Activated naive CD4-positive, alpha-beta T cell (primary cell): ENCODE measurements around the gene DSCAML1.

ENCODE experiments used
- DNase-seq, 4 experiments: peaks; one replicate each; lab custom pipeline; 2025; lab: John Stamatoyannopoulos, UW

DSCAML1 gene

DNA sequence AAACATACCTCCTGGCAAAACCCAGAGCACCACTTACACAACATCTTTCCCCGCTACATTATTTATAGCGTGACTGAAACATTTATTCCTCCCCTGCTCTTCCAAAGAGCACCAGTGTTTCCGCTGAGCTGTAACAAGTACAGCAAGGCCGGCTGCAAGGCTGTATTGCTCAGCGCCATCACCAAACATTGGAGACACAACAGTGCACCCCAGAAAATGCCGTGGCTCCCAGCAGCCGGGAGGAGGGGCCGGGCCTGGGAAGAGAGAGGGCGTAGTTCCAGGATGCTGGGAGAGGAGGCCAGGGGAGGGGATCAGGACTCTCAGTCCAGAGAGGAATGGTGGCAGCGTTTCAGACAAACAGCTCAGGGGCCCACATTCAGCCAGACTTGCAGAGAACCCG is 133.2 kb downstream of the DSCAML1 start:
- DNase-seq: no peak

- DNase-seq: no peak
Measured at GRCh38 chr11:117663414-117663813, 133.6 kb downstream of the DSCAML1 start.

DNA sequence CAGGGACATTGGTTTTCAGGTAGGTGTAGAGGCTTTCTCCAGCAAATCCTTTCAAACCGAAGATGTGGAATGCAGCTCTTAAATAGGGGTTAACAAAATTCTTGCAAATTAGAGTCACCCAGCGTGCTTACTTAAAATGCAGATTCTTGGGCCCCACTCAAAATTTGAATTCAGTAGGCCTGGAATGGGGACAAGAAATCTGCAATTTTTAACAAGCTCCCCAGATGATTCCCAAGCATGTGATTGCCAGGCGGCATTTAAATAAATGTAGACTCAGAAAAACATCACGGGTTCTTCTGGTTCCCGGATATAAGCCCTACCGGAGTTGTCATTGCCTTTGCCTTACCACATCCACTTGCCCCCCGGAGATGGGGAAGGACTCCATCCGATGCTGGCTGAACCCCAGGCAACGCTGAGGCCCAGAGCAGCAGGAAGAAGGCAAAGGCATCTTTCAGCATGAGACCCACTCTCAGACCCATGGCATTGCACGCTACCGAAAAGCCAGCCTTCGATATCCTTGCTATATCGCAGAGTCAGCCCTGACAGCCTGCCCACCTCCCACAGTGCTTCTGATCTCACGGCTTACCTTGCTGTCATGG is 134.2 kb downstream of the DSCAML1 start:
- no peak for DNase-seq

- no peak for DNase-seq
Measured at GRCh38 chr11:117662255-117662654, 134.8 kb downstream of the DSCAML1 start.

DNA sequence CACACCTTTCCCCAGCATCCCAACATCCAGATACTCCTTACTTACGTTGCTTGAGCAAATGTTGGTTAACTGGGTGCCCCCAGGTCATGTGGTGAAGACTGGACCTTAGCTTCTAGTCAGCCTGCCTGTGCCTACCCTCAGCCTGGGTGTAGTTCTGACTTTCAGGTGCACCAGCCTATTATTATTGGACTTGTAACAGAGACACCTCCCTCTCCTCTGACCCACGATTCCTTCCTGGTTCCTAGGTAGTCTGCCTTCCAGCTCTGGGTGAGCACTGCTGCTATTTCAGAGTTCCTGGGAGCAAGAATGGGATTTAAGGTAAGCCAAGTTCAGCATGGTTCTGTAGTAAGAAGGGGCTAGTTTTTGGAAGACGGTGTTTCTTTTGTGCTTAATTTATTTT is 138.2 kb downstream of the DSCAML1 start:
- no peak for DNase-seq

DNA sequence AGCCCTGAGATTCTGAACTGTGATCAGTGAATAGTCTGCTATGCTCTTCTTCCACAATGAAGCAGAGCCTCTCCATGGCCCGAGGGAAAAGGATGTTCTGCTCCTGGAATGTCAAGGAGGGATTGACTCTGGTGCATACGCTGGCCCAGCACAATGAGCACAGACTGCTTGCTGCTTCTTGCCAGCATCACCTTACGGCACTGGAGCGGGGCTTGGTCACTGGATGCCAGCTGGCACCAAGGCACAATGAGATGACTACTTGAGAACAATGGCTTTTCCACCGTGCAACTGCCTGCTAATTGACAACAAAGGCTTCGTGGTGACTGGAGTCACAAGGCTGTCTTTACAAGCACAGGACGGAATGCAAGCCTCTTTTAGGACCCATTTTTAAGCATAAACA is 139.2 kb downstream of the DSCAML1 start:
- DNase-seq: no peak

DNA sequence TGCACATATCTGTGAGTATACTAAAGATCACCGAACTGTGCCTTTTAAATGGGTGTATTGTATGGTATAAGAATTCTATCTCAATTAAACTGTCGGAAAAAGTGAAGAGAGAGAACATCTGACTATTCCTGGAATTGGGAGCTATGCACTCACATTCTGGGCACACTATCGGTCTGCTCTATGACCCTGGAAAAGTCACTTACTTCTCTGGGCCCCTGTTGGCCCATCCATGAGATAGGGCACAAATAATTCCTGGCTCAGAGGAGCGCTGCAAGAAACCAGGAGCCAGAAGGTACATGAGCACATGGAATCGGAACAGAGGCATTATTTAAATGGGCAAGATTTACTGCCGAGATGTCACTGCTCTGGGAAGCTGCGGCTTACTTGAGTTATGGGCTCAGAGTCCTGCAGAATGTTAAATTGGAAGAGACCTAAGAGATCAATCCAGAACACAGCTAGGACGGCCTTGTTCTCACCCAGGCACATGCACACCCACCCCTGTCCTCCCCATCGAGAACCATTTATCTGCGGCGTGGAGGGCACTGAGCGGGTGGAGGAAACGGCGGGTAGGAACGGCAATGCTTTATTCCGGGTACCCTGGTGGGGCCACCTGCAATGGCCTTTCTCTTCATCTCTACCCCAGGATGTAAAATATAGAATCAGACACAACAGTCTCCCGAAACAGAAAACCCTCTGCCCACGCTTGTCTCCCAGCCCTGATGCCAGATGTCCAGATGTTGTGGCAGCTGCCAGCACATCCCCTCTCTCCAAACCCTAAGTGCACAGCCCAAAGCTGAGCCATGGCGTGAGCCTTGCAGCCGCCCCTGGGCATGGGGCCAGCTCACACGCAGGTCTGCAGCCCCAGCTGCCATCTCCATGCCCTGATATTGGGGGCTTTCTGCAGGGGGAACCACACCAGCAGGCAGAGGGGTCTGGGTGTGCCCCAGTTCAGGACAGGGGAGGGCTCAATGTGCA is 142.4 kb downstream of the DSCAML1 start:
- no peak for DNase-seq

- DNase-seq: no peak
Measured at GRCh38 chr11:117652521-117652920, 144.5 kb downstream of the DSCAML1 start.

DNA sequence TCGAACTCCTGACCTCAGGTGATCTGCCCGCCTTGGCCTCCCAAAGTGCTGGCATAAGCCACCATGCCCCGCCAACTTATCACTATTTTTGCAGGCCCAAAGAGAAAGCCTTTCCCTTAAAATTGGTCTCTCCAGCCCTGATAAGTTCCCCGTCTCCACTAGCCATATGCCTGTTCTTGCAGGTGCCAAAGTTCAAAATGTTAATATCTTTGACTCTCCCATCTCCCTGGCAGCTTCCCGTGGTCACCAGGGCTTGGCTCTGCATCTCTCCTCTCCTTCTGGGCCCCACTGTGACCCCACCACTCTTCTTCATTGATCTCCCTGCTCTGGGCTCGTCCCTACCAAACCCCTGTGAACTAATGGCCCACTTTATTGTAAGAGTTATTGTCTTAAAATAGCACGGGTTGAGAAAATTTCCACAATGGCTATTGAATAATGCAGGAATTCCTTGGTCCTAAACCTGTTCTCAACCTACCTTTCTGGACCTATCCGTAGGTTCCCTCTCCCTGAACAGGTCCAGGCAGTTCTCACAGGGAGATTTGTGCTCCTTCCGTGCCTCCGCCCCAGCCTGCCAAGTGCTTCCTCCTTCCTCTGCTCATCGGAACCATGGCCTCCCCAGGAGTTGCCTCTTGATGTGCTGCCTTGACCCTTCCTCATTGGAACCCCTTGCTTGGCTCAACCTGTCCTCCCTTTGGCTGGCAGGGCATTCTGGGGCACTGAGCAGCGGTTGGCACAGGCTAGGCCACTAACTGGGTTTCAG is 147.5 kb downstream of the DSCAML1 start:
- no peak for DNase-seq

GRCh38 chr11:117647872-117648271 is 149.1 kb downstream of the DSCAML1 start:
- DNase-seq: no peak

DNA sequence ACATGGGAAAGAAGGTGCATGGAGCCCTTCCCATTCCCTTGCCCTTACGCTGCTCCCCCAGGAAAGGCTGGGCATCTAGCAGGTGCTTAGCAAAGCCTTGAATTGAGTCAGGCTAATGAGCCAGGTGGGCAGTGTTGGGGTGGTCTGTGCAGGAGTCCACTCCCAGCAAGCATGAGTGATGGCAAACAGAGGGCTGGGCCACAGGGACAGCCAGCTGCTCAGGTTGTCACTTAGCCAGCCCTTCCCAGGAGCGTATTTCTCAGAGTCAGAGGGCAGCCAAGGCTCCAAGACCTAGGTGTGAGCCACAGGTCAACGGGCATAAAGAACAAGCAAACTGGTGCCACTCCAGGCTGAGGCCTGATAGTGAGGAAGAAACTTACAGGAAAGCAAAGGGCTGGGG is 149.8 kb downstream of the DSCAML1 start:
- DNase-seq: no peak

DNA sequence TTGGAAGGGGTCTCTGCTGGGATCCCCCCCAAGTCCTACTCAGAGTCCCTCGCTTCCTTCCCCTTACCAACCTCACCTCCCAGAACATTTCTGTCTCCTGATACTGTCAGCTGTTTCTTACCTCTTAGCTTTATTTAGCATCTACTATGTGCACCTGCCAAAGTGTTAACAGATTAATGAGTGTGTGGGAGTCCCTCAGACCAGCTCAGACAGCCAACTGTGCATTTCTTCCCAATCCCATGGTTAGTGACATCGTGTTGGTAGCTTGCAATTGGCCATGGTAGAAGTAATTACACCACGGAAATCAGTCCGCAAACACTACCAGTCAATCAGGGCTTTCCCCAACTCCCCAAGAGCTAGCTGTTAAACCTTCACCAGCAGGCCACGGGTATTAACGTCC is 150.6 kb downstream of the DSCAML1 start:
- no peak for DNase-seq

- DNase-seq: no peak
Measured at GRCh38 chr11:117644403-117645155, 152.4 kb downstream of the DSCAML1 start.

DNA sequence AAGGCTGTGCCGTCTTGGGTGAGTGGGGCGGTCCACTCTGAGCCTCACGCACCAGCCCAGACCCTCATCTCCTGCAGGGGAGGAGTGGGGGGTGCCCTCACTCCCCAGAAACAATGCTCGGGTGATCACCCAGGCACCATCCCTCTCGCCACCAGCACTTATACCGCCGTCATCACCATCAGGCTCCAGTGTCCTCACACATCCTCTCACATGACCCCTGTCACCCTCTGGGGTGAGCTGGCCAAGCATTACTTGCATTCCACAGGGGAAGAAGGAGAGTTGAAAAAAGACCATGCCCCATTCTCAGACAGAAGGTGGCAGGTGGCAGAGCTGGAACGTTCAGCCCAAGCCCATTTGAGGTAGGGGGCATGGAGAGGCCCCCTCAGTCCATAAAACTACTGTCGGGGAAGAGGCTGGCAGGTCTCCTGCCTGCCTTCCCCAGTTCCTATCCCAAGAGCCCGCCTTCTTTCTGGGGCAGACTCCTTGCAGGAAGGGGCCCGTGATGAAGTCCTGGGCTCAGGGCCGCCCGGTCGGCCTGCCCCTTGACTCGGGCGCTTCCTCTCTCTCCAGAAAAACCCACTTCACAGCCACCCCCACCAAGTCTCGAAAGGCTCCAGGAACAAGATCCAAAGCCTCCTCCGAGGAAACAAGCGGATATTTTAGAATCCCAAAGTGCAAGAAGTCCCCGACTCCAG is 153.3 kb downstream of the DSCAML1 start:
- no peak for DNase-seq

- DNase-seq: no peak
Measured at GRCh38 chr11:117642835-117643234, 154.2 kb downstream of the DSCAML1 start.

DNA sequence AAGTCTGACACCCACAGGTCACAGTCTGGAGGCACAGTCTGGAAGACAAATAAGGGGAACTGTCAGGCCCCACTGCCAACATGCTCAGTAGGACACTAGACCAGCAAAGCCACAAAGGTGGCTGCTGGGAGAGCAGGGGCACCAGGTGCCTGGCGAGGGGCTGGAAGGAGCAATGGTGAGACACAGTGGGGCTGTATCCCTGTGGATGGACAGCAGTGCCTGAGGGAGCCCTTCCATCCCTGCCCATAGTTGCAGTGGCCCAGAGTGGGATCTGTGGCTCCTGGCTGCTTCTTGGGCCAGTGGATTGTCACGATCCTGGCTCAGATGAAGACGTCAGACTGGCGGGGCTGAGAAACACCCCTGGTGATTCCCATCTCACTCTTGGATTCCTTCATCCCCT is 154.6 kb downstream of the DSCAML1 start:
- no peak for DNase-seq

- no peak for DNase-seq
Measured at GRCh38 chr11:117641008-117641915, 155.8 kb downstream of the DSCAML1 start.

GRCh38 chr11:117640041-117640440 is 157.0 kb downstream of the DSCAML1 start:
- no peak for DNase-seq

DNA sequence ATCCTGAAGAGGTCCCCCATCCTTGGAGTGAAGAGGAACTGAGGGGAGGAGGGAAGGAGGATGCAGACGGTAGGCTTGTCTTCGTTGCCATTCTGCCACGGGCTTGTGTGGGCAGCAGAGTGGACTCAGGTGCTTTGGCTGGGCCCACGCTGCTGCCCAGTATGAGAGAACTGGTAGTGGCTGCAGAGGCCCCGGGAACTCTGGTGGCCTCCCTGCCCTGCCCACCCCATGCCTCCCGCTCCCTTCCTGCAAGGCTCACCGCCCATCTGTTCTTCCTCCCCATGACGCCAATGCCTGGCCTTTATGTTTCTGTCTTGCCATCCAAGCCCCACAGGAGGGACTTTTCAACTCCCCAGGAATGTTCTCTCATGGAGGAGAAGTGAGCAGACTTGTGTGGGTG is 157.4 kb downstream of the DSCAML1 start:
- DNase-seq: no peak

GRCh38 chr11:117638911-117639543 is 158.0 kb downstream of the DSCAML1 start:
- no peak for DNase-seq
